ENCODE measurements around the gene PLIN4.

GRCh38 chr19:4507804-4508203 lies 10.5 kb downstream of the PLIN4 start:
- no peak for TF ChIP-seq CTCF (IDR thresholded peaks at IDR 0.05)
- no peak for TF ChIP-seq POLR2A (IDR thresholded peaks at IDR 0.05)
